Measurements from ENCODE around the gene NAV3. TPM values are rescaled to one million over a fixed set of nuclear protein-coding genes. Genes with fewer than 3 reads are reported as not detected.

NAV3 gene
- total RNA-seq, 4 donors from 2014 or later: 32.0 to 60.5 (median 35.8) TPM

DNA sequence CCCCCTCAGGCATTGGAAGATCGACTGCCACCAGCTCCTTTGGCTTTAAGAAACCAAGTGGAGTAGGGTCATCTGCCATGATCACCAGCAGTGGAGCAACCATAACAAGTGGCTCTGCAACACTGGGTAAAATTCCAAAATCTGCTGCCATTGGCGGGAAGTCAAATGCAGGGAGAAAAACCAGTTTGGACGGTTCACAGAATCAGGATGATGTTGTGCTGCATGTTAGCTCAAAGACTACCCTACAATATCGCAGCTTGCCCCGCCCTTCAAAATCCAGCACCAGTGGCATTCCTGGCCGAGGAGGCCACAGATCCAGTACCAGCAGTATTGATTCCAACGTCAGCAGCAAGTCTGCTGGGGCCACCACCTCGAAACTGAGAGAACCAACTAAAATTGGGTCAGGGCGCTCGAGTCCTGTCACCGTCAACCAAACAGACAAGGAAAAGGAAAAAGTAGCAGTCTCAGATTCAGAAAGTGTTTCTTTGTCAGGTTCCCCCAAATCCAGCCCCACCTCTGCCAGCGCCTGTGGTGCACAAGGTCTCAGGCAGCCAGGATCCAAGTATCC lies 288.7 kb downstream of the NAV3 start:
- H3K9me3 ChIP-seq: no peaks in the 10 kb centered on the region
- H3K4me3 ChIP-seq: no peak overlapping the region
- DNase-seq (ENCODE audit: low spot score in 2 of 2): no peak
- WGBS, 2 donors: 90 to 92% methylated on average over 12 of the region's 12 CpGs
- H3K27ac ChIP-seq: no peak overlapping the region
- H3K4me1 ChIP-seq: peaks cover 0 to 15% (median 0%) of the 10 kb centered on the region in 4 donors
- no peaks in the 10 kb centered on the region for H3K27me3 ChIP-seq
- H3K36me3 ChIP-seq: peaks cover 0 to 8% (median 0%) of the 10 kb centered on the region in 3 donors
- TF ChIP-seq POLR2A (IDR thresholded peaks at IDR 0.05): no peak
- TF ChIP-seq, protein P1, sequence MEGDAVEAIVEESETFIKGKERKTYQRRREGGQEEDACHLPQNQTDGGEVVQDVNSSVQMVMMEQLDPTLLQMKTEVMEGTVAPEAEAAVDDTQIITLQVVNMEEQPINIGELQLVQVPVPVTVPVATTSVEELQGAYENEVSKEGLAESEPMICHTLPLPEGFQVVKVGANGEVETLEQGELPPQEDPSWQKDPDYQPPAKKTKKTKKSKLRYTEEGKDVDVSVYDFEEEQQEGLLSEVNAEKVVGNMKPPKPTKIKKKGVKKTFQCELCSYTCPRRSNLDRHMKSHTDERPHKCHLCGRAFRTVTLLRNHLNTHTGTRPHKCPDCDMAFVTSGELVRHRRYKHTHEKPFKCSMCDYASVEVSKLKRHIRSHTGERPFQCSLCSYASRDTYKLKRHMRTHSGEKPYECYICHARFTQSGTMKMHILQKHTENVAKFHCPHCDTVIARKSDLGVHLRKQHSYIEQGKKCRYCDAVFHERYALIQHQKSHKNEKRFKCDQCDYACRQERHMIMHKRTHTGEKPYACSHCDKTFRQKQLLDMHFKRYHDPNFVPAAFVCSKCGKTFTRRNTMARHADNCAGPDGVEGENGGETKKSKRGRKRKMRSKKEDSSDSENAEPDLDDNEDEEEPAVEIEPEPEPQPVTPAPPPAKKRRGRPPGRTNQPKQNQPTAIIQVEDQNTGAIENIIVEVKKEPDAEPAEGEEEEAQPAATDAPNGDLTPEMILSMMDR (IDR thresholded peaks at IDR 0.05): no peak
- TF ChIP-seq EP300 (IDR thresholded peaks at IDR 0.05): no peak

GRCh38 chr12:78120306-78120705 lies 289.6 kb downstream of the NAV3 start:
- Histone ChIP-seq H3K4me1 (peaks cover 0 to 15% (median 0%) of the 10 kb centered on the region in 4 donors), H3K36me3 (peaks cover 0 to 8% (median 0%) of the 10 kb centered on the region in 3 donors)

GRCh38 chr12:78120866-78121560 lies 290.3 kb downstream of the NAV3 start:
- peak overlapping the region in 2 of 4 donors; percentile 41 to 67 for H3K27ac ChIP-seq
- no peaks in the 10 kb centered on the region for H3K9me3 ChIP-seq
- peaks cover 0 to 8% (median 0%) of the 10 kb centered on the region in 3 donors for H3K36me3 ChIP-seq
- H3K4me1 ChIP-seq: peaks cover 0 to 15% (median 0%) of the 10 kb centered on the region in 4 donors
- 32 to 39% methylated on average over 6 of the region's 6 CpGs for WGBS, 2 donors
- H3K27me3 ChIP-seq: no peaks in the 10 kb centered on the region
- no peak overlapping the region for H3K4me3 ChIP-seq
- TF ChIP-seq, protein P1 (IDR thresholded peaks at IDR 0.05): peak in 3 of 5 experiments; percentile 12 to 33 (median 30)
- no peak for TF ChIP-seq POLR2A (IDR thresholded peaks at IDR 0.05)
- no peak for TF ChIP-seq EP300 (IDR thresholded peaks at IDR 0.05)
- peak in 1 of 2 donors; percentile 33 for DNase-seq (ENCODE audit: low spot score in 2 of 2)

More at GRCh38 chr12:78120306-78120705, 289.6 kb downstream of the NAV3 start:
- no peaks in the 10 kb centered on the region for H3K27me3 ChIP-seq
- H3K9me3 ChIP-seq: no peaks in the 10 kb centered on the region
- DNase-seq (ENCODE audit: low spot score in 2 of 2): no peak
- H3K27ac ChIP-seq: peak overlapping the region in 1 of 4 donors; percentile 67
- H3K4me3 ChIP-seq: no peak overlapping the region
- TF ChIP-seq, protein P1 (IDR thresholded peaks at IDR 0.05): no peak
- TF ChIP-seq EP300 (IDR thresholded peaks at IDR 0.05) (no peak), POLR2A (IDR thresholded peaks at IDR 0.05) (no peak)

- Histone ChIP-seq H3K27me3 (no peaks in the 10 kb centered on the region), H3K36me3 (peaks cover 0 to 8% (median 0%) of the 10 kb centered on the region in 3 donors), H3K4me3 (no peak overlapping the region), H3K4me1 (peaks cover 0 to 15% (median 0%) of the 10 kb centered on the region in 4 donors), H3K27ac (peak overlapping the region in 2 of 4 donors; percentile 41 to 67), H3K9me3 (no peaks in the 10 kb centered on the region)
- DNase-seq (ENCODE audit: low spot score in 2 of 2): no peak
- 85 to 86% methylated on average over 16 of the region's 16 CpGs for WGBS, 2 donors
- TF ChIP-seq EP300 (IDR thresholded peaks at IDR 0.05): no peak
- TF ChIP-seq, protein P1 (IDR thresholded peaks at IDR 0.05): no peak
- TF ChIP-seq POLR2A (IDR thresholded peaks at IDR 0.05): no peak
These were observed 291.4 kb downstream of the NAV3 start for GRCh38 chr12:78121969-78122610.

DNA sequence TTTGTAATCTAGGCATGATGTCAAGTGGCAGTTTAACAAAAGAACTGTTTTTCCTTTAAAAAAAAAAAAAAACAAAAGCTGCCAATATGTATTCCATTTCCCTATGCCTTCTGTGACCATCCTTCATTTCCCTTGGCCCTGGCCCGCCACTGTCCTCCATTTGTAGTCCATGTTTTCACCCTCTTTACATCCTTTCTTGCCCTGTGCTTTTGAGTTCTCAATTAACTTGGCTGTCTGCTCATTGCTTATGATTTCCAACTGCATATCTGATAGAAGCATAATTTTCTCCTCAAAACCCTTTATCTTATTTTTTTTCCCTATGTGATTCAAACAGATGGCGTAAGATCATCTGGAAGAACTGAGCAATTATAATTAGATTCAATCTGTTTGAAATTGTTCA lies 297.5 kb downstream of the NAV3 start:
- Histone ChIP-seq H3K36me3 (peaks cover 0 to 11% (median 0%) of the 10 kb centered on the region in 3 donors), H3K27me3 (no peaks in the 10 kb centered on the region), H3K27ac (no peak overlapping the region), H3K4me3 (no peak overlapping the region), H3K9me3 (no peaks in the 10 kb centered on the region), H3K4me1 (no peaks in the 10 kb centered on the region)
- no peak for TF ChIP-seq POLR2A (IDR thresholded peaks at IDR 0.05)
- TF ChIP-seq, protein P1 (IDR thresholded peaks at IDR 0.05): no peak
- TF ChIP-seq EP300 (IDR thresholded peaks at IDR 0.05): no peak
- WGBS, 2 donors: 45 to 90% methylated on average over 2 of the region's 2 CpGs
- no peak for DNase-seq (ENCODE audit: low spot score in 2 of 2)
